Neural crest cell (in vitro differentiated cells): ENCODE results near the gene ERGIC1. TPM values are rescaled to one million over a fixed set of nuclear protein-coding genes. Genes with fewer than 3 reads are reported as not detected.

ENCODE experiments used
- DNase-seq: peaks from one replicate; pipeline ENCODE4 v3.0.0; 2021; ENCODE audit warnings: low read depth, mixed read lengths, low spot score
- H3K27ac Mint-ChIP-seq: one replicate; pipeline ENCODE4 v1.8.0; 2021; ENCODE audit warnings: mild to moderate bottlenecking, mixed read lengths; ENCODE audit not compliant: unreplicated experiment
- H3K27me3 Mint-ChIP-seq: 2 replicates; pipeline ENCODE4 v1.8.0; 2021; ENCODE audit warnings: low read depth, mild to moderate bottlenecking, mixed read lengths
- H3K36me3 Mint-ChIP-seq: 2 replicates; pipeline ENCODE4 v1.8.0; 2021; ENCODE audit warnings: low read depth, mild to moderate bottlenecking, mixed read lengths
- H3K4me1 Mint-ChIP-seq: 2 replicates; pipeline ENCODE4 v1.8.0; 2021; ENCODE audit warnings: mixed read lengths
- H3K4me3 Mint-ChIP-seq: one replicate; pipeline ENCODE4 v1.8.0; 2021; ENCODE audit warnings: mild to moderate bottlenecking, mixed read lengths
- H3K9me3 Mint-ChIP-seq: 2 replicates; pipeline ENCODE4 v1.8.0; 2021; ENCODE audit warnings: mixed read lengths
- CTCF ChIP-seq: fragments of 200-600 bp; sonication (generic); conservative IDR thresholded peaks from 2 replicates; pipeline ENCODE4 v1.5.0; 2021; ENCODE audit warnings: antibody characterized with exemption, mild to moderate bottlenecking
- total RNA-seq: library from RNA; stranded (reverse); gene quantifications from 2 replicates; pipeline ENCODE4 v1.2.1, GENCODE V29; 2021

The ERGIC1 gene
- total RNA-seq, 1 donor from 2014 or later = 108 TPM

GRCh38 chr5:172828911-172829431 lies 5.1 kb upstream of the ERGIC1 start:
- Mint-ChIP-seq H3K27me3 (no peaks in the 10 kb centered on the region), H3K9me3 (peaks cover 16% of the 10 kb centered on the region), H3K4me1 (peaks cover 8% of the 10 kb centered on the region), H3K36me3 (peaks cover 14% of the 10 kb centered on the region), H3K4me3 (no peak overlapping the region), H3K27ac (no peak overlapping the region)
- no peak for TF ChIP-seq CTCF
- DNase-seq = no peak

GRCh38 chr5:172830275-172830799 lies 3.7 kb upstream of the ERGIC1 start:
- TF ChIP-seq CTCF = no peak
- H3K4me1 Mint-ChIP-seq = peaks cover 13% of the 10 kb centered on the region
- peak overlapping the region; percentile 61 for H3K4me3 Mint-ChIP-seq
- H3K27me3 Mint-ChIP-seq = no peaks in the 10 kb centered on the region
- H3K27ac Mint-ChIP-seq = no peak overlapping the region
- H3K9me3 Mint-ChIP-seq = peaks cover 14% of the 10 kb centered on the region
- H3K36me3 Mint-ChIP-seq = peaks cover 11% of the 10 kb centered on the region
- no peak for DNase-seq

GRCh38 chr5:172830876-172831662 lies 3.0 kb upstream of the ERGIC1 start:
- Mint-ChIP-seq H3K9me3 (peaks cover 7% of the 10 kb centered on the region), H3K36me3 (peaks cover 6% of the 10 kb centered on the region), H3K27me3 (no peaks in the 10 kb centered on the region), H3K27ac (no peak overlapping the region), H3K4me3 (peak overlapping the region; percentile 61), H3K4me1 (peaks cover 19% of the 10 kb centered on the region)
- TF ChIP-seq CTCF = no peak
- DNase-seq = no peak

- Mint-ChIP-seq H3K36me3 (no peaks in the 10 kb centered on the region), H3K27ac (no peak overlapping the region), H3K9me3 (no peaks in the 10 kb centered on the region), H3K4me3 (peak overlapping the region; percentile 90), H3K27me3 (no peaks in the 10 kb centered on the region), H3K4me1 (peaks cover 32% of the 10 kb centered on the region)
- no peak for DNase-seq
- TF ChIP-seq CTCF = no peak
These were observed 1.4 kb upstream of the ERGIC1 start for GRCh38 chr5:172832383-172833315.

GRCh38 chr5:172833372-172833685 lies 722 bp upstream of the ERGIC1 start:
- peak overlapping the region; percentile 90 for H3K4me3 Mint-ChIP-seq
- TF ChIP-seq CTCF = no peak
- no peak overlapping the region for H3K27ac Mint-ChIP-seq
- peaks cover 32% of the 10 kb centered on the region for H3K4me1 Mint-ChIP-seq
- no peaks in the 10 kb centered on the region for H3K27me3 Mint-ChIP-seq
- H3K9me3 Mint-ChIP-seq = no peaks in the 10 kb centered on the region
- DNase-seq = no peak
- no peaks in the 10 kb centered on the region for H3K36me3 Mint-ChIP-seq
